HG03103 (cell line): ENCODE results near the gene CCBE1.
"Not testable (repeated sequence)": the region's sequence is repeated elsewhere in the genome, so short reads cannot be mapped to it uniquely, and the experiment has no call there.

ENCODE experiments used
- ATAC-seq: cut with Tn5 transposase; IDR thresholded peaks from one replicate; pipeline ENCODE4 v1.9.1; 2021; ENCODE audit warnings: low read depth; ENCODE audit not compliant: unreplicated experiment

CCBE1 gene

DNA sequence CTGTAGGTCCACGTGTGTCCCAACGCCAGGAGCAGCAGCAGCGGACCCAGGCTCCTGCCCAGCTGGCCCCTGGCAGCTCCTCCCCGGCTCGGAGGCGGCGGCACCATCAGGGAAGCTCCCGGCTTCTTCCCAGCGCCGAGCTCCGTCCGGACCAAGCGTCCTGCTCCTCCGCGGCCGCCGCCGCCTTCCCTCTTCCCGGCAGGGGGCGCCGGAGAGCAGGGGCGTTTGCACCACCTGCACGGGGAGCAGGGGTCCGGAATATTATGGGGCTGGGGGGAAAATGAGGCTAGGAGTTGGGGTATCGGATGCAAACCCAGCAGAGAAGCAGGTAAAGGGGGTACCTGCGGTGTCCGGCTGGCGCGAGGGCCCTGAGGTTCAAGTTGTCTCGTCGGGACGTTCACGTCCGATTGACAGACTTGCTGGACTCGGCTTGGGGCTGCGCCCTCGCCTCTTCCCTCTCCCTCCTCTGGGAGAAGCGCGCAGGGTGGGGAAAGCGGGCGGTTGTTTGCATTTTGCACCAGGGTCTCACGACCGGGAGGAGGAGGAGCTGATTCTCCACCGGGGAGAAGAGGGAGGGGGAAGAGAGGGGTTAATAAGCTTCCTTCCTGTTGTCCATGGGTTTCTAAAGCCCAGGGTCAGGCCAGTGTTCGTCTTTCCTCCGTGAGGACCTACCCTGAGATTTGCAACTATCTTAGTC lies at the start of gene CCBE1:
TSS of gene CCBE1 (minus strand) at position 188 of the 697 bp plus-strand sequence.
- ATAC-seq: peak; percentile 69

DNA sequence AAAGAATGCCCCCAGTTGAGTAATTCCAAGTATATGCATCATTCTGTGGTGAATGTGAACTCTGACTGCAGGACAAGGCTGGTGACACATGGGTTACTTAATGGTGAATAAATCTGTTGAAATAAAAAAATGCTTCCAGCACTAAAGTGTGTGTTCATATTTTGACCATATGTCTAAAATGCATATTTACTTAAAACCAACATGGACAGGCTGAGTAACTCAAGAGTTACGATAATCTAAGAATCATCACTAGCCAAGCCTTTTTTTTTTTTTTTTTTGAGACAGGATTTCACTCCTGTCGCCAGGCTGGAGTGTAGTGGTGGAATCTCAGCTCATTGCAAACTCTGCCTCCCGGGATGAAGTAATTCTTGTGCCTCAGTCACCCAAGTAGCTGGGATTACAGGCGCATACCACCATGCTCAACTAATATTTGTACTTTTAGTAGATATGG lies 47.1 kb upstream of the CCBE1 start:
- ATAC-seq: no peak

GRCh38 chr18:59743566-59743965 lies 46.3 kb upstream of the CCBE1 start:
- ATAC-seq: no peak

- ATAC-seq: no peak
These were observed 45.3 kb upstream of the CCBE1 start for GRCh38 chr18:59742325-59743111.

GRCh38 chr18:59740141-59740540 lies 42.9 kb upstream of the CCBE1 start:
- ATAC-seq: no peak

- ATAC-seq: no peak
These were observed 40.6 kb upstream of the CCBE1 start for GRCh38 chr18:59737776-59738300.

GRCh38 chr18:59737335-59737734 lies 40.1 kb upstream of the CCBE1 start:
- not testable (repeated sequence) for ATAC-seq

DNA sequence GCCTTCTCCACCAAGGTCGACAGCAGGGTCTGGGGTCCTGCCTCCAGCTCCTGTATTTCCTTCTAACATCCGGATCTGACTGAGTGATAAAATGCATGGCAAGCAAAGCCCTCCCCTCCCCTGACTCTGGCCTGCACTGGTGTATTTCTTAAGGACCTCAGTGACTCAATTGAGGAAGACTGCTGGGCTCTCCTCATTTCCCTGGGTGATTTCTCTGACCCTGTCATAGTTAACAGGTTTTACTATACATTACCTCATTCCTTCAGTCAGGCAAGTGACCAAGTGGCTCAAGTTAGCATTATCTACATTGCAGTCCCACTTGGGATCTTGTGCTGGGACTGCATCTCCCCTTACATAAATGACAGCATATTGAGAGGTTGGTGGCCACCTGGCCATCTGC lies 38.8 kb upstream of the CCBE1 start:
- no peak for ATAC-seq

GRCh38 chr18:59735269-59735860 lies 38.1 kb upstream of the CCBE1 start:
- ATAC-seq: no peak

DNA sequence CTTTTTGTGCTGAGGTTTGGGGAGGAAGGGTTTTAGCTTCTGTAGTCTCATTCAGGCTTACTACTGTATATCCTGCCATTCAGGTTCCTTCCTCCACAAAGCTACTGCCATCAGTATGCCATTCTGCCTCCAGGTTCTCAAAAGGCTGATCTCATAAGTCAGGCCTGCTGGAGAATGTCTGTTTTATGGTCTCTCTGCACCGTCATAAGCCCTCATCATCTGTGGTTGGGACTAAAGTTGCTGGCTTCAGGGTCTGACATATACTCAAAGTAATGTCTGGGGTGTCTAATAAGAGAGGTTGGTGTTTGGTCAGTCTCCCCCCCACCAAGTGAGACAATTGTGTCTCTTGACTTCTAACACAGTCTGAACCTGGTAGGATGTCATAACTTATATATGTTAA lies 36.2 kb upstream of the CCBE1 start:
- no peak for ATAC-seq

- ATAC-seq: no peak
These were observed 33.7 kb upstream of the CCBE1 start for GRCh38 chr18:59730896-59731295.

GRCh38 chr18:59729781-59730180 lies 32.6 kb upstream of the CCBE1 start:
- no peak for ATAC-seq

GRCh38 chr18:59728816-59729215 lies 31.6 kb upstream of the CCBE1 start:
- ATAC-seq: no peak

DNA sequence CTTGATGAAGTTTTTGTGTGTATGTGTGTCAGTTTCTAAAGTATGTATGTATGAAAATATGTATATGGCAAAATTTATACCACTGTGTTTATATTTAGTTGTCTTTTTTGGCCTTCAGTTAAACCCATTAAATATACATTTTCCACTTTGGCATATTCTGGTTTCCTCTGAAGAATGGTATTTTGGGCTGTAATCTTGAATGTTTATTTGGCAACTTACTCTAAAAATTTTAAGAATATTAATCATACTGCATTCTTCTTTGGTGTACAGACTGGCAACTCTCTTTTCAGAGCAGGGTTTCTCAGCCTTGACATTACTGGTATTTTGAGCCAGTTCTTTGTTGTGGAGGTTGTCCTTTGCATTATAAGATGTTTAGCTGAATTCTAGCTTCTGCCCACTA lies 27.9 kb upstream of the CCBE1 start:
- ATAC-seq: no peak

GRCh38 chr18:59724103-59724502 lies 26.9 kb upstream of the CCBE1 start:
- ATAC-seq: no peak

- no peak for ATAC-seq
These were observed 24.7 kb upstream of the CCBE1 start for GRCh38 chr18:59721931-59722330.

DNA sequence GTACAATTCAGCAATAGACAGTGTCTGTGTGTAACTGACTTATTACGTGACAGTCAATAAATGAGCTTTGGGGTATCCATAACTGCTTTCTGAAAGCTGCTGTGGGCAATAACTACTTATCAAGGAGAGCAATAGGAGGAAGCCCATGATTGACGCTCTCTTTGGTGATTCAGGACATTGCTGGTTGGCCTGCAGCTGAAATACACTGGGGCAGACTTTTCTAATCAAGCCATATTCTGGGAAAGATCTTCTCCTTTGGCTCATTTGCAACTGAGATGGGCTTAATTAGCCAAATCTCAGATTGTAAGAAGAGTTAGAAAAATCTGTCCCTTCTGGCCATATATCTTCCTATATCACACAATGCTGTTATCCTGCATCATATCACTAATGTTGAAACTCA lies 24.0 kb upstream of the CCBE1 start:
- ATAC-seq: no peak

DNA sequence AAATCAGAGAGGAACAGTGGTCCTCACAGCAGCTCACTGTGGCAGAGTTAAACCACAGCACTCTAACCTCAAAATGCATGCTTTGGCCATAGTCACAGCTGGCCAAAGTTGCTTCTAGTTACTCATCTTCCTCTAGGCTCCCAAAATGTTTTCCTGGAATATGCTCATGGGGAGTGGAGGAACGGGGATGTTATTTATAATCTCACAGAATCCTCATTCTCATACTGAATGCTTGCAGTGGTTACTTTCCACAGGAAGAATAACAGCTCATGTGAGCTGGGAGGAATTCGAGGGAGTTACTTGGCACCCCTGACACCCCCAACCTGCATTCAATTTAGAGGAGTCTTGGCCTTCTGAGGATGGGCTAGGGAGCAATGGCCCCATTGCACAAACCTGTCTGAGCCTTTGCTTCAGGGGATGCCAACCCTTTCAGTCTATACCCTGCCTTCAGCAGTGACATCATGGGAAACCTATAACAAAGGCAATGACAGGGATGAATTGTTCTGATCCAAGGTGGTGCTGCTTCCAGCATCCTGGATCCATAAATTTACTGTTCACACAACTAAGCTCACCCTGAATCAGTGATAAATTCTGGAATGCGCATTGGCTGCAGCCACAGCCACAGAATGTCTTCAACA lies 22.4 kb upstream of the CCBE1 start:
- no peak for ATAC-seq

DNA sequence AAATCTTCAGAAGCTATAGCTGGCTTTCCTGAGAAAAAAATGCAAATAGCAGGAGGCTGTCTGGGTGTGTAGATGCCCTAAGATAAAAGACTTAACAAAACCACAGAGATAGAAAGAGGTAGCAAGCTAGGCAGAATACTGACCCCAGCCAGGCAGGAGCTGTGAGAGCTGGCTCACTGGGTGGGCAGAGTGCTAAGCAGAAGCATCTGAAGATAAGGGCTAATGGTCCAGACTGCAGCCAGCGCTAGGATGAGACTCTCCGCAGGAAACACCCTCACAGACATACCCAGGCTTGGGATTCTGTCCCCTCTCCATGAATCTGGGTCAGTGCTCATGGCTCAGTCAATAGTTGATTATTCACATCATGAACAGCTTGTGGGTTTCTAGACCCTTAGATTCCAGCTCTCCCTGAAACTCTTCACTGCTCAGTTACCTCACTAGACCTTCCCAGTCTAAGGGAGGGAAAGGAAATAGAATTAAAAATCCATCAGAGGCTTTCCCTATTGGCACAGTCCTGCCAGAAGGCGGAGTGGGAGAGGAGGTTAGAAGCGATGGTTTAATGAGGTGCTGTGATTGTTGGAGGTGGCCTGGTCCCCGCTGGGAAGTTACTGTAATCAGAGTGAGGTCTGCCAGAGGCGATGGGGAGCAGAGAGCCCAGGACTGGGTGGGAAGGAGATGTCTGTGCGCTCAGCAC lies 21.4 kb upstream of the CCBE1 start:
- no peak for ATAC-seq

DNA sequence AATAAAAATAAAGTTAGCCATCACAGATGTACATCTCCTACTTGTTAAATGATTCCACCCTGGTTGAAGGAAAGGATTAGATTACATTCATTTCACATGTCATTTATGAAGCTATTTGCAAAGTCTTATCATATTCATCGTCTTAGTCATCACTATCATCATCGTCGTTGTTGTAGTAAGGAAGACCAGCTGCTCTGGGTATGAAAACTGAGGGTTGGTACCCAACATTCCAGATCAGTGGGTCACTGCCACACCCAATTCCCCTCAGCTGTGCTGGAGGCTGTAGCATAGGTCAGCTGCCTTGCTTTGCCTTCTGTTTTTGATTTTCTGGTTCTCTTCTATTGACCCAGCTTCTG lies 20.9 kb upstream of the CCBE1 start:
- ATAC-seq: no peak
